CD14-positive monocyte (primary cell): Measurements from ENCODE around the gene INHBC. TPM values are rescaled to one million over a fixed set of nuclear protein-coding genes. Genes with fewer than 3 reads are reported as not detected.

Source experiments
- DNase-seq, 3 donors: peaks; one replicate each; pipeline ENCODE4 v3.0.0-alpha.2; 2011 to 2022
- H2AFZ ChIP-seq: 2 replicates; pipeline ENCODE4 v1.6.0; 2012; ENCODE audit warnings: mild to moderate bottlenecking, low read depth, low read length, inconsistent platforms; ENCODE audit not compliant: insufficient read depth, poor library complexity, severe bottlenecking
- H3K27ac ChIP-seq, 2 donors: 1 replicate in 1 of 2; 2 replicates in 1 of 2; pipeline ENCODE4 v1.5.1; 2012 to 2013; ENCODE audit warnings: low read length in 2 of 2, control low read depth in 1 of 2, inconsistent platforms in 1 of 2, low read depth in 1 of 2, mild to moderate bottlenecking in 1 of 2
- H3K27me3 ChIP-seq, 2 donors: one replicate each; pipeline versions ENCODE4 v1.6.0 to v1.6.1; 2011 to 2013; ENCODE audit warnings: low read length in 2 of 2; ENCODE audit not compliant: control insufficient read depth in 2 of 2, insufficient read depth in 2 of 2
- H3K36me3 ChIP-seq, 2 donors: replicated peaks in 1 of 2; 1 replicate in 1 of 2; 2 replicates in 1 of 2; pipeline versions ENCODE4 v1.5.1 to v1.6.1; 2012 to 2013; ENCODE audit warnings: low read length in 2 of 2, control low read depth in 1 of 2, inconsistent platforms in 1 of 2, mild to moderate bottlenecking in 1 of 2; ENCODE audit not compliant: insufficient read depth in 2 of 2, control insufficient read depth in 1 of 2
- H3K4me1 ChIP-seq, 2 donors: 1 replicate in 1 of 2; 2 replicates in 1 of 2; pipeline versions ENCODE4 v1.5.1 to v1.6.1; 2012 to 2013; ENCODE audit warnings: low read length in 2 of 2, control low read depth in 1 of 2, inconsistent platforms in 1 of 2, mild to moderate bottlenecking in 1 of 2, moderate library complexity in 1 of 2; ENCODE audit not compliant: insufficient read depth in 2 of 2, control insufficient read depth in 1 of 2
- H3K4me2 ChIP-seq: replicated peaks from 2 replicates; pipeline ENCODE3; 2012; ENCODE audit warnings: low read length, moderate library complexity, mild to moderate bottlenecking; ENCODE audit not compliant: poor library complexity, severe bottlenecking; ENCODE audit errors: extremely low read depth
- H3K4me3 ChIP-seq, 3 experiments: fragments of 200-600 bp in 1 of 3; sonication (generic) in 1 of 3; replicated peaks in 1 of 3; 1 replicate in 2 of 3; 2 replicates in 1 of 3; pipeline ENCODE4 v1.5.1; 2011 to 2013; ENCODE audit warnings: low read length in 3 of 3, mild to moderate bottlenecking in 3 of 3, control low read depth in 2 of 3, low read depth in 2 of 3, inconsistent platforms in 1 of 3, moderate library complexity in 1 of 3
- H3K79me2 ChIP-seq: 2 replicates; pipeline ENCODE4 v1.6.0; 2012; ENCODE audit warnings: mild to moderate bottlenecking, control low read depth, inconsistent platforms, low read length, moderate library complexity; ENCODE audit not compliant: insufficient read depth
- H3K9ac ChIP-seq: 2 replicates; pipeline ENCODE4 v1.6.0; 2017; ENCODE audit warnings: low read length, mild to moderate bottlenecking; ENCODE audit not compliant: insufficient read depth, poor library complexity, severe bottlenecking
- H3K9me3 ChIP-seq, 2 donors: replicated peaks in 1 of 2; 1 replicate in 1 of 2; 2 replicates in 1 of 2; pipeline versions ENCODE4 v1.5.1 to v1.6.1; 2012 to 2013; ENCODE audit warnings: low read length in 2 of 2, control low read depth in 1 of 2; ENCODE audit not compliant: control insufficient read depth in 1 of 2, insufficient read depth in 1 of 2
- H4K20me1 ChIP-seq: 2 replicates; pipeline ENCODE4 v1.6.0; 2012; ENCODE audit warnings: mild to moderate bottlenecking, low read length, control low read depth, moderate library complexity; ENCODE audit not compliant: insufficient read depth
- H3K27ac Mint-ChIP-seq, 7 donors: one replicate each; pipeline ENCODE4 v1.8.0; 2020; ENCODE audit warnings: mild to moderate bottlenecking in 7 of 7, mixed read lengths in 7 of 7, moderate library complexity in 6 of 7, inconsistent platforms in 2 of 7
- H3K27me3 Mint-ChIP-seq, 3 donors: one replicate each; pipeline ENCODE4 v1.8.0; 2021 to 2022; ENCODE audit warnings: low read depth in 3 of 3, mild to moderate bottlenecking in 3 of 3, mixed read lengths in 3 of 3, moderate library complexity in 3 of 3, inconsistent platforms in 1 of 3
- H3K36me3 Mint-ChIP-seq, 2 donors: one replicate each; pipeline ENCODE4 v1.8.0; 2020; ENCODE audit warnings: mixed read lengths in 2 of 2, inconsistent platforms in 1 of 2, mild to moderate bottlenecking in 1 of 2
- H3K4me1 Mint-ChIP-seq: one replicate; pipeline ENCODE4 v1.8.0; 2020; ENCODE audit warnings: mild to moderate bottlenecking, mixed read lengths
- H3K4me3 Mint-ChIP-seq, 2 donors: one replicate each; pipeline ENCODE4 v1.8.0; 2020; ENCODE audit warnings: mild to moderate bottlenecking in 2 of 2, mixed read lengths in 2 of 2, moderate library complexity in 1 of 2
- H3K9me3 Mint-ChIP-seq, 7 donors: one replicate each; pipeline ENCODE4 v1.8.0; 2020 to 2022; ENCODE audit warnings: mixed read lengths in 7 of 7, mild to moderate bottlenecking in 6 of 7, moderate library complexity in 6 of 7, inconsistent platforms in 2 of 7
- WGBS: methylation state at CpG from one replicate; pipeline ENCODE4 v1.1.5; 2013; ENCODE audit warnings: missing lambda C conversion rate; ENCODE audit not compliant: insufficient coverage; 5-methylcytosine and 5-hydroxymethylcytosine counted together
- intact Hi-C, 2 donors: fragments of 100-400 bp; cut with micrococcal nuclease; formaldehyde crosslinking; loops; one replicate each; pipeline versions ENCODE4 v1.15.0 to v1.15.1; 2023
- polyA minus RNA-seq: library from RNA; depleted of rRNA, polyadenylated mRNA; stranded (reverse); fragments of >200 nt; gene quantifications from 2 replicates; pipeline ENCODE4 v1.2.3, GENCODE V29; 2012
- polyA plus RNA-seq, 3 donors: library from polyadenylated mRNA; depleted of rRNA in 1 of 3; unstranded in 2 of 3; stranded (reverse) in 1 of 3; fragments of 300-500 nt in 2 of 3; fragments of >200 nt in 1 of 3; fragmentation: Illumina TruSeq in 2 of 3; gene quantifications; 1 replicate in 2 of 3; 2 replicates in 1 of 3; pipeline ENCODE4 v1.2.3, GENCODE V29; 2012 to 2021
- total RNA-seq, 12 experiments: library from RNA in 1 of 12; stranded (reverse) in 1 of 12; fragments of 120-200 nt in 1 of 12; gene quantifications; one replicate each; pipeline ENCODE4 v1.2.4 and lab custom pipeline; 2013 to 2026; ENCODE audit warnings: mixed read lengths in 6 of 12, inconsistent platforms in 1 of 12
- TF ChIP-seq, protein P1 (sequence below): fragments of 200-600 bp; IDR thresholded peaks from one replicate; pipeline ENCODE4 v1.8.0; 2022; ENCODE audit warnings: antibody characterized with exemption, mild to moderate bottlenecking

Gene INHBC, protein sequence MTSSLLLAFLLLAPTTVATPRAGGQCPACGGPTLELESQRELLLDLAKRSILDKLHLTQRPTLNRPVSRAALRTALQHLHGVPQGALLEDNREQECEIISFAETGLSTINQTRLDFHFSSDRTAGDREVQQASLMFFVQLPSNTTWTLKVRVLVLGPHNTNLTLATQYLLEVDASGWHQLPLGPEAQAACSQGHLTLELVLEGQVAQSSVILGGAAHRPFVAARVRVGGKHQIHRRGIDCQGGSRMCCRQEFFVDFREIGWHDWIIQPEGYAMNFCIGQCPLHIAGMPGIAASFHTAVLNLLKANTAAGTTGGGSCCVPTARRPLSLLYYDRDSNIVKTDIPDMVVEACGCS
- not detected for total RNA-seq (2013)
- polyA plus RNA-seq (not detected), polyA minus RNA-seq (0.14 TPM in 1 of 2 replicates, not detected in the other), total RNA-seq (lab: John Stamatoyannopoulos, UW) (0 to 1.2 (median 0.06) reads per million in 11 experiments)

DNA sequence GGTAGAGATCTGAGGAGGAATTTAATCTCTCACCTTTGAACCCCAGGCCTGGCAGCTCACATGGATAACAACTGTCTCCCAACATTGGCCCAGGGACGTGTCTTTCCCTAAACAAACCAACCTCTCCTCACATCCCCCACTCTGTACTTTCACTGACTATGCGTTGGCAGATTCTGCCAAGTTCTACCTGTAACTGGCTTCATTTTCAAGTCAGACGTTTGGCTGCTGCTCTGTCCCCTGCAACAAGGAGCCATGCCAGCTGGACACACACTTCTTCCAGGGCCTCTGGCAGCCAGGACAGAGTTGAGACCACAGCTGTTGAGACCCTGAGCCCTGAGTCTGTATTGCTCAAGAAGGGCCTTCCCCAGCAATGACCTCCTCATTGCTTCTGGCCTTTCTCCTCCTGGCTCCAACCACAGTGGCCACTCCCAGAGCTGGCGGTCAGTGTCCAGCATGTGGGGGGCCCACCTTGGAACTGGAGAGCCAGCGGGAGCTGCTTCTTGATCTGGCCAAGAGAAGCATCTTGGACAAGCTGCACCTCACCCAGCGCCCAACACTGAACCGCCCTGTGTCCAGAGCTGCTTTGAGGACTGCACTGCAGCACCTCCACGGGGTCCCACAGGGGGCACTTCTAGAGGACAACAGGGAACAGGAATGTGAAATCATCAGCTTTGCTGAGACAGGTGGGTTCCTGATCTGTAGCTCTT is at the start of gene INHBC:
INHBC (plus strand) TSS at position 268 of the 707 bp plus-strand sequence; CDS start at position 371, 103 bp downstream.
- no peaks in the 10 kb centered on the region for H3K27me3 ChIP-seq
- intact Hi-C loops: no loop called here
- whole genome bisulfite sequencing: 88% methylated on average over 8 of the region's 8 CpGs
- H3K9ac ChIP-seq: no peak within 1 kb of the TSS
- H3K9me3 ChIP-seq: no peaks in the 10 kb centered on the region
- no peak within 1 kb of the TSS for H3K4me3 Mint-ChIP-seq
- no peak within 1 kb of the TSS for H3K4me2 ChIP-seq
- H3K27ac ChIP-seq: no peak within 1 kb of the TSS
- no peaks in the 10 kb centered on the region for H3K27me3 Mint-ChIP-seq
- H3K9me3 Mint-ChIP-seq: peaks cover 2 to 6% (median 4%) of the 10 kb centered on the region in 7 donors
- H3K4me1 ChIP-seq: peaks cover 8 to 13% of the 10 kb centered on the region in 2 donors
- H3K79me2 ChIP-seq: peaks cover 7% of the 10 kb centered on the region
- peak within 1 kb of the TSS; percentile 91 for H2AFZ ChIP-seq
- H3K36me3 ChIP-seq: no peaks in the 10 kb centered on the region
- no peak within 1 kb of the TSS for H3K4me3 ChIP-seq
- no peak for DNase-seq
- no peaks in the 10 kb centered on the region for H4K20me1 ChIP-seq
- TF ChIP-seq, protein P1, sequence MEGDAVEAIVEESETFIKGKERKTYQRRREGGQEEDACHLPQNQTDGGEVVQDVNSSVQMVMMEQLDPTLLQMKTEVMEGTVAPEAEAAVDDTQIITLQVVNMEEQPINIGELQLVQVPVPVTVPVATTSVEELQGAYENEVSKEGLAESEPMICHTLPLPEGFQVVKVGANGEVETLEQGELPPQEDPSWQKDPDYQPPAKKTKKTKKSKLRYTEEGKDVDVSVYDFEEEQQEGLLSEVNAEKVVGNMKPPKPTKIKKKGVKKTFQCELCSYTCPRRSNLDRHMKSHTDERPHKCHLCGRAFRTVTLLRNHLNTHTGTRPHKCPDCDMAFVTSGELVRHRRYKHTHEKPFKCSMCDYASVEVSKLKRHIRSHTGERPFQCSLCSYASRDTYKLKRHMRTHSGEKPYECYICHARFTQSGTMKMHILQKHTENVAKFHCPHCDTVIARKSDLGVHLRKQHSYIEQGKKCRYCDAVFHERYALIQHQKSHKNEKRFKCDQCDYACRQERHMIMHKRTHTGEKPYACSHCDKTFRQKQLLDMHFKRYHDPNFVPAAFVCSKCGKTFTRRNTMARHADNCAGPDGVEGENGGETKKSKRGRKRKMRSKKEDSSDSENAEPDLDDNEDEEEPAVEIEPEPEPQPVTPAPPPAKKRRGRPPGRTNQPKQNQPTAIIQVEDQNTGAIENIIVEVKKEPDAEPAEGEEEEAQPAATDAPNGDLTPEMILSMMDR: no peak
- H3K27ac Mint-ChIP-seq: peak within 1 kb of the TSS in 3 of 7 donors; percentile 43 to 81 (median 72)
- peaks cover 16% of the 10 kb centered on the region for H3K4me1 Mint-ChIP-seq
- H3K36me3 Mint-ChIP-seq: no peaks in the 10 kb centered on the region

GRCh38 chr12:57385586-57385985 is 49.0 kb upstream of the INHBC start:
- H3K36me3 Mint-ChIP-seq: peaks cover 30 to 64% of the 10 kb centered on the region in 2 donors
- intact Hi-C loops: no loop called here
- TF ChIP-seq, protein P1: no peak
- Histone ChIP-seq H3K4me2 (no peak overlapping the region), H3K27me3 (no peaks in the 10 kb centered on the region), H3K4me1 (no peaks in the 10 kb centered on the region), H3K4me3 (no peak overlapping the region), H3K36me3 (peaks cover 22 to 47% of the 10 kb centered on the region in 2 donors), H3K9me3 (no peaks in the 10 kb centered on the region), H2AFZ (no peak overlapping the region), H4K20me1 (peaks cover 23% of the 10 kb centered on the region), H3K27ac (no peak overlapping the region), H3K79me2 (peaks cover 10% of the 10 kb centered on the region), H3K9ac (no peak overlapping the region)
- peaks cover 0 to 5% (median 0%) of the 10 kb centered on the region in 7 donors for H3K9me3 Mint-ChIP-seq
- 100% methylated on average over 1 of the region's 3 CpGs for WGBS
- peaks cover 0 to 3% (median 0%) of the 10 kb centered on the region in 3 donors for H3K27me3 Mint-ChIP-seq
- no peak for DNase-seq
- no peaks in the 10 kb centered on the region for H3K4me1 Mint-ChIP-seq
- H3K27ac Mint-ChIP-seq: peak overlapping the region in 3 of 7 donors; percentile 20 to 77 (median 22)
- H3K4me3 Mint-ChIP-seq: no peak overlapping the region
